A204.1 (cell line): ENCODE data around the gene DDX41.

Experiments
- FAIRE-seq: peaks from 2 replicates; lab custom pipeline; 2012; peaks lifted over from hg19 to GRCh38; lab: Jason Lieb, UNC

The DDX41 gene

DNA sequence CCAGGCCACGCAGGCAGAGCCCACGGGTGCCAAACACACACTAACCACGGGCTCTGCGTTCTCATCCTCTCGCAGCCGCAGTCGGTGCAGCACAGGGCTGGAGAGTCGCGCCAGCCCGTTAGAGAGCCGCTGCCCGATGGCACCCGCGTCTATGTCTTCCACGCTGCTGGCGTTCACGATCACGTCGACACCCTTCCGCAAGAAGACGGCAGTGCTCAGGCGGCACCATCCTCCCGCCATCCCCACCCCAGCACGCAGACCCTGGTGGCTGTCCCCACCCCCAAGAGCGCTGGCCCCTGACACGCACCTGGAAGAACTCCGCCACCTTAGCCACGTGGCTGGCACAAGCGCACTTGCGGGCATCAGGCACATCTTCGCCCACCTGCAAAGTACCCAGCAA, 49.3 kb downstream of the DDX41 start:
- FAIRE-seq = no peak

DNA sequence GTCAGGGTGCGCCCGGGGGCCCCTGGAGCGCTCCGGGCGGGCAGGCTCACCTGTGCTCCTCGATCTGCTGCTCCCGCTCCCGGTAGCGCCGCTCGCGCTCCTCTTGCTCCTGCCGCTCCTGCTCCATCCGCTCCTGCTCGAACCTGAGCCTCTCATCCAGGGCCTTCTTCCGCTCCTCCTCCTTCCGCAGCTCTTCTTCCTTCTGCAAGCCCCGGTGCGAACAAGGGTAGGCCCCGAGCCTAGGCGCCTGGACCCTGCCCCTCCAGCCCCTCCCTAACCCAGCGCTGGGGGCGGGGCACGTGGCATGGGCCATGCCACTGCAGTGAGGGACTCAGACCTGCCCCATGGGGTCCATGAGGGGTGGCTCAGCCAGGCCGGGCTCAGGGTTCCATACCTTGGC, 49.9 kb downstream of the DDX41 start:
- no peak for FAIRE-seq

DNA sequence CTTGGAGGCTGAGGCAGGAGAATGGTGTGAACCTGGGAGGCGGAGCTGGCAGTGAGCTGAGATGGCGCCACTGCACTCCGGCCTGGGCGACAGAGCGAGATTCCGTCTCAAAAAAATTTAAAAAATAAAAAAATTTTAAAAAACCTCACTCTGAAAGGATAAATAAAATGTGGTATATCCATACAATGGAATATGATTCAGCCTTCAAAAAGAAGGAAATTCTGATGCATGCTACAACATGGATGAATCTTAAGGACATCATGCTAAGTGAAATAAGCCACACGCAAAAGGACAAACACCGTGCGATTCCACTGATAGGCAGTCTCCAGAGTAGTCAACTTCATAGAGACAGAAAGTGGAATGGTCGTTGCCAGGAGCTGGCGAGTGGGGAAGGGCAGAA, 51.7 kb downstream of the DDX41 start:
- FAIRE-seq = no peak

DNA sequence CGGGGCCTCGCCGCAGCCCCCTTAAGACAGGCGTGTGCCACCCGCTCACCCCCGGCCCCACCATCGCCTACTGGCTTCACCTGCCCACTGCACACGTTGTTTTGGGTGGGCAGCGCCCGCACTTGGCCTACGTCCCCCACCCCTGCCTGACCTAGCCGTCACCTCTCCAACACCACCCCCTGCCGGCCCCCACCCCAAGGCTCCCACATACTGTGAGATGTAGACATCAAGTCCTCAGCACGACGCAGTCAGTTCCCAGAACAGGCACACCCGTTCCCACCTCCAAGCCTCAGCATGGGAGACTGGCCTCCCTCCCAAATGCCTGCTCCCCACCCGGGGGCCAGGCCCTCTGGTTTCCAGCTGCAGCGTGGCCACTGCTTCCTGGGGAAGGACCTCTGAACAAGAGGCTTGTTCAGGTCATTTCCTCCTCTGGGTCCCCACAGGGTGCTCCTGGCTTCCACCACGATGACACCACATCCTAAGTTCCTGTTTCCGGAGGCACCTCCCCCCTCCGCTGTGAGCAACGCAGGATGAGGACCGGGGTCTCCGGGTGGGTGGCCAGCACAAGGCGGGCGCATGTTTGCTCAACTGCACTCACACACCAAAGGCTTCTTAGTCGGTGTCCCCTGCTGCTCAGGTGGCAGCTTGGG, 54.6 kb downstream of the DDX41 start:
- no peak for FAIRE-seq
